ENCODE measurements around the gene SFSWAP.
A peak's percentile ranks its signal among the peaks of the same experiment; 100 is the strongest.
"Not testable (repeated sequence)": the region's sequence is repeated elsewhere in the genome, so short reads cannot be mapped to it uniquely, and the experiment has no call there.

SFSWAP gene

DNA sequence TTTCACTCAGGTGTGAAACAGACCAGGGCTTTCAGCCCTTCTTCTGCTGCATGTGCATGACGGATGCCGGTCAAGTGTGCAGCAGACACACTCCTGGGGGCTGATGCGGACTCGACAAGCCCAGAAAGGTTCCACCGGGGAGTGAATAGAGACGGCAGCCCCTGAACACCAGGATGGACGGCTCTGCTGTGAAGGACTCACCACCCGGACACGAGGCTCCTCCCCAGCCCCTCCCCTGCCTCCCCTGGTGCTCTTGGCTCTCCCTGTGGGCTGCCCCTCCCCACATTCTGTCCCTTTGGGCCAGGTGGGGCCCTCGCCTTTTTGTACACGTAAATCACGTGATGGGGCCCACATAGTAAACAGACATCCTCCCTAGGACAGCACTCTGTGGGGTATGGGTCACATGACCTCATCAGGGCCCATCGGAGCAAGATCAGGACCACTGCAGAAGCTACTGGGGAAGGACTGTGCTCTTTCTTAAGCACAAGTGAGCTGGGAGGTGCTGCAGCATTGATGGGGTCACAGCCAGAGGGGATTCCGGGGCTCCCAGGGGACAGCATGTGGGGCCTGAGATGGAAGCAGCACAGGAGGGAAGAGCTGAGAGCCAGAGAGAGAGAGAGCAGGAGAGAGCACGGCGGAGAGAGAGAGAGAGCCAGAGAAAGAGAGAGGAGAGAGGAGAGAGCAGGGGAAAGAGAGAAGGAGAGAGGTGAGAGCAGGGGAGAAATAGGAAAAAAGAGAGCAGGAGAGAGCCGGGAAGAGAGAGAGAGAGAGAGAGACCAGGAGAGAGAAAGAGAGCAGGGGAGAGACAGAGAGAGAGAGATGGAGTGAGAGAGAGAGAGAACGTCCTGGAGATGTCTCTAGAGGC lies 30.3 kb upstream of the SFSWAP start:
- not testable (repeated sequence) for DNase-seq

DNA sequence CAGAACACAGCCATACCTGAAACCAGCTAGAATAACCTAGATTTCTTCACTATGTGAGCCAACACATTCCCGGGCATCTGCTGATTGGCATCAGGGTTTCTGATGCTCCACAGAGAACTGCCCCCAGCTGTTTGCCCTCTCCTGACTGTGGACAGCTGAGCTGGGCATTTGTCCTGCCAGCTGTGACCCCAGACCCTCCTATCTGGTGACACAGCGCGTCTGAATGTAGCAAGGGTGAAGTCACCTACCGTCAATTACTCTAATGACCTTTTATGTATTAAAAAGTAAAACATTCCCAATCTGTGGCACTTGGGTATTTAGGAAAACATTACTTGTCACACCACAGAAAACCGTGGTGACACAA lies 29.7 kb upstream of the SFSWAP start:
- DNase-seq: no peak

DNA sequence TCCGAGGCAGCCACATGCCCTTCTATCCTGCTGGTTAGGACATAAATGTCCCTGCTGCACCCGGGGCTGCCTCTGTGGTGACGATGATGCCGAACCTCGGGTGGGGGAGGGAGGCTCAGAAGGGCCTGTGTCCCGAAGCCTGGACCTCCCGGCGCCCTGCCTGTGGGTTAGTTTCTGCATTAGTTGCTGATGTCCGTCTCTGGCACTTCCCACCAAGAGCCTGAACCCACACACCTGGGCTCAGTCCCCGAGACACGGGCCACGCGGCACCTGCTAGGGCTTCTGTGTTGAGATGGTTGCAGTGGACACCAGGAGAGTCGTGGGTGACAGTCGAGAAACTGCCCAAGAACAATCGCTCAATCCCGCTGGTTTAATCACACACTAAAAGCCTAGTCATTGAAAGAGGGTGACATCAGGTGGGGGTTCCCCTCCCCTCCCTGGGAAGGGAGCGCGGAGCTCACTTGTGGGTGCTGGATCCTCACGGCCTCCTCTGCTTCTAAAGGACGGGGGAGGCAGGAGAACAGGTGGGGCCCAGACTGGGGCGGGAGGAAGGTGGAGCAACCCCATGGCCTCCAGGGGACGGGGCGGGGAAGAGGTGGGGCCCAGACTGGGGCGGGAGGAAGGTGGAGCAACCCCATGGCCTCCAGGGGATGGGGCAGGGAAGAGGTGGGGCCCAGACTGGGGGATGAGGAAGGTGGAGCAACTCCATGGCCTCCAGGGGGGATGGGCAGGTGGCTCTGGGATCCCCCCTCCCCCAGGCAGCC lies 29.0 kb upstream of the SFSWAP start:
- DNase-seq: peak; percentile 3

DNA sequence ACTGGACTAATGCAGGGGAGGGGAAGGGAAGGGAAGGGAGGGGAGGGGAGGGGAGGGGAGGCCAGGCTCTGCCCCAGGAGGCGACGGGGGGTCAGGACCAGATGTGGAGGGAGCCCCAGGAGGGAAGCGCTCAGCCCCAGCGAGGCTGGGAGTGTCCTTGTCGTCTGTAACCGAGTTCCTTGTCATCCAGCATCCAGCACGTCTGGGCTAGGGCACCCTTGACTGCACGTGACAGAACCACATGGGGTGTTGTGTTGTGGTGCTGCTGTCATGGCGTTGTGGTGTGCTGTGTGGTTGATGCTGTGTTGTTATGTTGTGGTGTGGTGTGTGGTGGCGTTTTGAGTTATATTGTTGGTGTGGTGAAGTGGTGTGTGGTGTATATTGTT lies 28.4 kb upstream of the SFSWAP start:
- DNase-seq: no peak

DNA sequence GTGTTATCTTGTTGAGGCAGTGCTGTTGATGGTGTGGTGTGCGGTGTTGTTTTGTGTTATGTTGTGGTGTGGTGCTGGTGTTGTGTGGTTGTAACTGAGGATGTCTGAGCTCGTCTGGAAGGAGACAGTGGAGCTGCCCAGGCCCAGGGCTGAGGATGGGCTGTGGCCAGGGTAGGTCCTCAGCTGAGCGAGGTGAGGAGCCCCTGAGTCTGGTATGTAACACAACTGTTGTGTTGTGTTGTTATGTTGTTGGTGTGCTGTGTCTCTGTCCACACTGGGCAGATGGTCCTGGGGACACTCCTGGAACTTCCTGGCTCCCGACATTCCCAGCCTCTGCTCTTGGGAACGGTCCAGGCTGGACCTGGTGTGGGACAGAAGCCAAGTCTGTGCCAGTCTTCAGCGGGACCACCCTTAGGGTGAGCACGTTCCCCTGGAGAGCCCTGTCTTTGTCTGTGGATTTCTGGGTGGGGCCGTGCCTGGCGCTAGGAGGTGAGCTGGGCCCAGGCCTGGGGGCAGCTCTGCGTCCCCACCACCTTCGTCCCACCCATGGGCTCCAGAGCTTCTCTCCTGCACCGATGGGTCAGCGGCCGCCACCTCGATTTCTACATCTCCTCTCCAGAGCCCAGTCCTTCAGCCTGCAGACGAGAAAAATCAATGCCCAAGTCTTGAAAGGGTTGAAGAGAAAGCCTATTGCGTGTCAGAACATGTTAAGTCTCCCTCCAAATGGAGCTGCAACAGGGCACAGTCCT lies 27.4 kb upstream of the SFSWAP start:
- no peak for DNase-seq

DNA sequence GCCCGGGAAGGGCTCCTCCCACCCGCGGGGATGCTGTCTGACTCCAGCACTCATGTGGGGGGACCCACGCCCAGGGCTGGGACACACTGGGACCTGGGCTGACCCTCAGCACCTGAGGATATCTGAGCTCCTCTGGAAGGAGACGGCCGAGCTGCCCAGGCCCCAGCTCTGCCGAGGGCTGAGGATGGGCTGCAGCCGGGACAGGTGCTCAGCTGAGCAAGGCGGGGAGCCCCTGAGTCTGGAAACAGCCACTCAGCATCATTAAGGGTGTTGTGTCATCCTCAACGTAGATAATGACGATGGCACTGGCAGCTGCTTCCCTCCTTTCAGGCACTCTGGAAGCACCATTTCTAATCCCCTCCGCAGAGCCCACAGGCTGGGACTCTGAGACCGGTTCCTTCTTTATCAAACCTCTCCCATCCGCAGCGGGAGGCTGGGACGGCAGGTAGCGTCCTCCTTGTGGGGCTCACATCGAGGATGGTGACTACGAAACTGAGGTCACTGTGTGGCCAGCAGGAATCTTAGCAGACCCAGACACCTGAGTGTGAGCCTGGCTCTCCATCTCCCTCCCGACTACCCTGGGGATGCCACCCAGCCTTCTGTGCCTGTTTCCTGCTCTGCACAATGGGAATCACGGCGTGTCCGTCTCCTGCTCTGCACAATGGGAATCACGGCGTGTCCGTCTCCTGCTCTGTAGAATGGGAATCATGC lies 26.7 kb upstream of the SFSWAP start:
- DNase-seq: no peak

DNA sequence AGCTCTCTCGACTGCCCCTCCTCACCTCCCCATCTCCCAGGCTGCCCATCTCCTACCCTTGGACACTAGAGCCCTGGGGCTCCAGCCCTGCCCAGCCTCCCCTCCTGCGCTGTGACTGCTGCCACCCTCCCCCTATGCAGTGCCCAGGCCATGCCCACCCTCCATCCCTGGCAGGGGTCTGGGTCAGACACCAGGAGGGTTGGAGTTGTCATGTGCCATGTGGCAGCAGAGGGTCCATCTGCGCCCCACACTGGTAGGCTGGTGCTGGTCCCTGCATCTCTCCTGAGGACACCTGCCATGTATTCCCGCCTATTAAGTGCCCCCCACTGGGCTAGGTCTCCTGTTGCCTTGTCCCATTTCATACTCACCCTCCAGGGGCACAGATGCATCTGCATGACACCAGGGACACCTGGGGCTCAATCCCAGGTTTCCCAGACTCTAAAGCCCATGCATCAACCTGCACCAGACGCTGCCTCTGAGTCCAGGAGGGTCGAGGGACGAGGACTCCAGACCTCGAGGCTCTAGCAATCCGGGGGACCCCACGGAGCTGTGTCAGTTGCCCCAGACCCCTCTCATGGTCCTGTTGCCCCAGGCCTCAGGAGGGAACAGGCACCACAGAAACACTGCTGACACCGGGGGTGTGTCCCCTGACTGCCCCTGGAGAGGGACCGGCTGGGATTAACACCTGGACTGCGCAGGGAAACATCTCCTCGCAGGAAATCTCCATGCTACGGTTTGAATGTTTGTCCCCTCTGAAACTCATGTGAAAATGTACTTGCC lies 23.4 kb upstream of the SFSWAP start:
- DNase-seq: no peak

DNA sequence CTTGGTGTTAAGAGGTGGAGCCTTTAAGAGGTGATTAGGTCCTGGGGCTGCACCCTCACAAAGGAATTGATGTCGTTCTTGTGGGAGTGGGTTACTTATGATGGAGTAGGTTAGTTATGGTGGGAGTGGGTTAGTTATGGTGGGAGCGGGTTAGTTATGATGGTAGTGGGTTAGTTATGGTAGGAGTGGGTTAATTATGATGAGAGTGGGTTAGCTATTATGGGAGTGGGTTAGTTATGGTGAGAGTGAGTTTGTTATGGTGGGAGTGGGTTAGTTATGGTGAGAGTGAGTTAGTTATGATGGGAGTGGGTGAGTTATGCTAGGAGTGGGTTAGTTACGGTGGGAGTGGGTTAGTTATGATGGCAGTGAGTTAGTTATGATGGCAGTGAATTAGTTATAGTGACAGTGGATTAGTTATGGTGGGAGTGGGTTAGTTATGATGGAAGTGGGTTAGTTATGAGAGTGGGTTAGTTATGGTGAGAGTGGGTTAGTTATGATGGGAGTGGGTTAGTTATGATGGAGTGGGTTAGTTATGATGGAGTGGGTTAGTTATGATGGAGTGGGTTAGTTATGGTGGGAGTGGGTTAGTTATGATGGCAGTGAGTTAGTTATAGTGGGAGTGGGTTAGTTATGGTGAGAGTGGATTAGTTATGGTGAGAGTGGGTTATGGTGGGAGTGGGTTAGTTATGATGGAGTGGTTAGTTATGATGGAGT lies 22.6 kb upstream of the SFSWAP start:
- DNase-seq: no peak

DNA sequence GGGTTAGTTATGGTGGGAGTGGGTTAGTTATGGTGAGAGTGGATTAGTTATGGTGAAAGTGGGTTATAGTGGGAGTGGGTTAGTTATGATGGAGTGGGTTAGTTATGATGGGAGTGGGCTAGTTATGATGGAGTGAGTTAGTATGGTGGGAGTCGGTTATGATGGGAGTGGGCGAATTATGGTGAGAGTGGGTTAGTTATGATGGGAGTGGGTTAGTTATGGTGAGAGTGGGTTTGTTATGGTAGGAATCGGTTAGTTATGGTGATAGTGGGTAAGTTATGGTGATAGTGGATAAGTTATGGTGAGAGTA lies 22.1 kb upstream of the SFSWAP start:
- DNase-seq: no peak

DNA sequence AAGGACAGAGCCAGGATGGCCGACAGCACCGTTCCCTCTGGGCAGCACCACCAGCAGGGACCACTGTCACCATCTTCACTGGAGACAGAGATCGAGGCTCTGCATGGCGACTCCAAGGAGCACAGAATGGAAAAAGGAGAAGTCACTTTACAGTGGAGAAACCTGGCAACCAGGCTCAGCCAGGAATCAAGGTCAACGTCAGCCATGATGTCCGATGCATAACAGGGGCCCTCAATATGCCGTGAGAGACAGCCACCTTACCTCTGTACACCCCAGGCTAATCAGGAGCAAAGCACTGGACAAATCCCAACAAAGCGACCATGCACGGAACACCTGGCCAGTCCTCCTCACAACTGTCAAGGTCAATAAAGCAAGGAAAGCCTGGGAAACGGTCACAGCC lies 20.6 kb upstream of the SFSWAP start:
- no peak for DNase-seq

DNA sequence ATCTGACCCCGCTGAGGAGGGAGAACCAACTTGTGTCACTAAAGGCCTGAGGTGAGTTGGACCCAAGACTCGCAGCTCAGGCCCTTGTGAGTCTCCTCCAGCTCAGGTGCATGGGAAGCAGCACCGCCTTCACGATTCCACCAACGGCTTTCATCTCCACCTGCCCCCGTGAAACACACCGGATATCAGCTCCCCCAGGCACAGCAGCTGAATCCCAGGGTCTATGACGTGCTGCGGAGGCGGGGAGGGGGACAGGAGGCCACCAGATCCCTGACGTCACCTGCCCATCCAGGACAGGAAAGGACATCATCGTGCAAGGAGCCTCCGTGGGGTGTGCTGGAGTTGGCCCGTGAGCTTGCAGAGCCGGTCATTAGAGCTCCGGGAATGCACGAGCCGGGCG lies 18.5 kb upstream of the SFSWAP start:
- no peak for DNase-seq

DNA sequence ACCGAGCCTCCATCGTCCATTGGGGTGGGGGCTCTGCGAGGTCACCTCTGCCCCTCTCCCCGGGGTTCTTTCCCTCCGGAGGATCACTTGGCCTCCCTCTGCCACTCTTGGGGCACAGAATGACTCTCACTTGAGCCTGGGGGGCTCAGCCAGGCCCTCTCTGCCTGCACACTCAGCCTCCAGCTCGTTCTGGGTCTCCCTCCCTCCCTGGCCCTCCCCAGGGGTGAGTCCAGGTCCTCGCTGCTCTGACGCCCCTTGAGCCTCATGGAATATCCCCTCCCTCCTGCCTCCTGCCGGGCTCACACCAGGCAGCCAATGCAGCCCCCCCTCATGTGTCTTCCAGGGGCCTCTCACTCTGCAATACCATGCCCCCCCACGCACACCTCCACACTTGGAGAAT lies 17.7 kb upstream of the SFSWAP start:
- DNase-seq: no peak

DNA sequence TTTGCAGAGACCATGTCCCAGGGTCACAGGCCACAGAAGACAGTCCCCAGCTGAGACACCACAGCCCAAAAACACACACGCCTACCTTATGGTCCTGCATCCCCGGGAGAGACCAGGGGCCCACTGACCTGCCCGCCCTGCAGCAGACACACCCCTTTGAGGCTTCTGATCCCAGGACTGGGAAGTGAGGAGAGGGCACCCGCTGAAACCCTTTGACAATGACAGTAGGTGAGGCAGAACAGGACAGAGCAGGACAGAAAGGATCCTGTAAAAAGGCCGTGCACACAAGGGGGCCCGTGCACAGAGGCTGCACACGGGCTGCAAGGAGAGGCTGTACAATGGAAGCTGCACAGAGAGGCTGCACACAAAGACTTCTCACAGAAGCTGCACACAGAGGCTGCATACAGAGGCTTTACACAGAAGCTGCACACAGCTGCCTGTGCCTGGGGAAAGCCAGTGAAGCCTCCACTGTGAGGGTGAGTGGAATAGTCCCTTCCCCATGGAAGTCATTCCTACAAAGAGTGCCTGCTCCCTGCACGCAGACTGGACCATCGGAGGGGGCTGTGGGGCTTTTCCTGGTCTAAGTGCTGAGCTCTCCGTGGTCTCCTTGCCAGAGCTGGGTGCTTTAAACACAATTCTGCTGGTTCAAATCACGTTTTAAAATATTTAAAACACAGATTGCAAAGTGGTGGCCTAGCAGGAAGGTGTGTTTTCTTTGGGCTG lies 16.6 kb upstream of the SFSWAP start:
- no peak for DNase-seq

DNA sequence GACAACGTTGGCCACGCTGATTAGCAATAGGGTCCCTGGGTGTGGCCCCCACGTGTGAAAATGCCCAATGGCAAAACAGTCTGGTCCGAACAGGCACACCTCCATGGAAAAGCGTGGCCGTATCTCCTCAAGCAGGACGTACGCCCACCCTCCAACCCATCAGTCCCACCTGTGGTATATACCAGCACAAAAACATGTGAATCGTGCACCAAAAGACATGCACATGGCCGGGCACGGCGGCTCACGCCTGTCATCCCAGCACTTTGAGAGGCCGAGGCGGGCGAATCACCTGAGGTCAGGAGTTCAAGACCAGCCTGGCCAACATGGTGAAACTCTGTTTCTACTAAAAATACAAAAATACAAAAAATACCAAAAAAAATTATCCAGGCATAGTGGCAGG lies 14.9 kb upstream of the SFSWAP start:
- DNase-seq: no peak

DNA sequence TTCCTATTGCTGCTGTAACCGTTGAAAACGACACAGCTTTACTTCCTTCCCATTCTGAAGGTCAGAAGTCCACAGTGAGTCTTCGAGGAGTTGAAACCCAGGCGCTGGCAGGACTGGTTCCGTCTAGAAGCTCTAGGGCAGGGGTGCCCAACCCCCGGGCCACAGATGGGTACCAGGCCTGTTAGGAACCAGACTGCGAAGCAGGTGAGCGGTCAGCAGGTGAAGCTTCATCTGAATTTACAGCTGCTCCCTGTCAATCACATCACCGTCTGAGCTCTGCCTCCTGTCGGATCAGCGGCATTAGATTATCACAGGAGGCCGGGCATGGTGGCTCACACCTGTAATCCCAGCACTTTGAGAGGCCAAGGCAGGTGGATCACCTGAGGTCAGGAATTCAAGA lies 12.6 kb upstream of the SFSWAP start:
- no peak for DNase-seq

DNA sequence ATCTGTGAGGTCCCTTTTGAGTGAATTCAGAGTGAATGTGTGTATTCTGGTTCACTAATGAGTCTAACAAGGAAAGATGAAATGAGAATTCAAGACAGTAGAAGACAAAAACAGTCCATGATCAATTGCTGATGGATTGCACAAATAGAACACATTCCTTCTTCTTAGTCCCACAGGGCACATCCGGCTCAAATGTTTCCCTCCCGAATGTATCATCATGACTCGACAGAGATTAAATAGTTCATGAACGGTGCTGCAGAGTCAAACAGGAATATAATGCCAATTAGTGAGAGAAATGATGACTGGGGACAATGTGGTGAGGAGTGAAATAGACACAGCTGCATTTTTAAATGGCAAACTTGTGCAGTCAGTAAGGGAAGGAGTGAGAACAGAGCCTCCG lies 11.5 kb upstream of the SFSWAP start:
- no peak for DNase-seq

DNA sequence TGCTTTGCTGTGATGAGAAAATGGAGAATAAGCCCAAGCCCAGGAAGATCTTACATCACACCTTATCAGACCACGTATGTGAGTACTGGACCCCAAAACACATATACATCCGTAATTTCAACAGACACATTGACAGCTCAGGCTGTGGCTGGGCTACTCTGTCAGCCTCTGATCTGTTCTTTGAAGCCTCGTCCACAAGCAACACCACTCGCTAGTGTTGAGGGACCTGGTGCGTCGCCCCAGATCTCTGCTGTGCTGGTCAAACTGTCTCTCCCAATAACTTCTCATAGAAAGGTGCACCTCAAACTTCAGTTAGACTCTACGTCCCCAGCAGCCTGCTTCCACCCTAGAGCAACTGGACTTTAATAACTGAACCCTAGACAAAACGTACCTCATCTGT lies 10.6 kb upstream of the SFSWAP start:
- DNase-seq: no peak

DNA sequence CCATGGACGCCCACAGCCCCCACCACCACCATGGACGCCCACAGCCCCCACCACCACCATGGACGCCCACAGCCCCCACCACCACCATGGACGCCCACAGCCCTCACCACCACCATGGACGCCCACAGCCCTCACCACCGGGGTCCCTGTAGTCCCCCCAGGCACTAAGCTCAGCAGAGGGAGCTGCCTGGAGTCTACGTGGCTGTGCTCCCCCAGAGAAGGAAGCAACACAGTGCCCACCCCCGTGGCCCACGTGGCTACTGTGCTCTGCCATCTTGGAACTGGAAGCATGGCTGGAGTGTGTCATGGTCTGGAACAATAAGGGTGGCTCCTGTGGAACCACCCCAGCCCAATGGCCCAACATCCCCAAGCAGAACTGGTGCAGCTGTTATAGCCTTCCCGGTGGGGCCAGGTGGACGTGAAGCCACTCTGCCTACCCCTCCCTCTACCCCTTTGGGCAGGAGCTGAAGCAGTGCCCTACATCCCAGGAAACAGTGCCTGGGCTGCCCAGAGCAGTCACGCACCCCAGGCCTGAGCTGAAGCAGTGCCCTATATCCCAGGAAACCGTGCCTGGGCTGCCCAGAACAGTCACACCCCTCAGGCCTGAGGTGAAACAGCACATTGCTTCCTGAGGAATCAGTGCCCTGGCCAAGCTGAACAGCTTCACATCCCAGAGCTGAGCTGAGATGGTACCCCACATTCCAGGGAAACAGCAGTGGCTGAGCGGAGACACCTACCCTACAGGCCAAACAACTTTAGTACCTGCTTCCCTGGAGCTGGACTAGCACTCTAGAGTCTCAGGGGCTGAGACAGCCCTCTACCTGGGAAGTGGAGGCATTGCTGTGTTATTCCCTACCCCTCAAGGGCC lies 9.0 kb upstream of the SFSWAP start:
- DNase-seq: no peak

DNA sequence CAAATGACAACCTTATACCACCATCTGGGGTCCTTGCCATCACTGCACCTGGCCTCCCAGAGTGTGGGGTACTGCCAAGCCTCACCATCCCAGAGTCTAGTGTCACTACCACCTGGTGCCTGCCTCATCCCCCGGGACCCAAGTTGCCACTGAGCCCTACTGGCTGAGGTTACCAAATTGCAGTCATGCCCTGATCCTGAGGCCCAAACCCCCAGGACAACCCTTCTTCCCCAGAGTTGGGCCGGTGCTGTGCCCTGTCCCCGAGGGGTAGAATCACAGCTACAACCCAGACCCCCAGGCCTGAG lies 8.4 kb upstream of the SFSWAP start:
- no peak for DNase-seq

DNA sequence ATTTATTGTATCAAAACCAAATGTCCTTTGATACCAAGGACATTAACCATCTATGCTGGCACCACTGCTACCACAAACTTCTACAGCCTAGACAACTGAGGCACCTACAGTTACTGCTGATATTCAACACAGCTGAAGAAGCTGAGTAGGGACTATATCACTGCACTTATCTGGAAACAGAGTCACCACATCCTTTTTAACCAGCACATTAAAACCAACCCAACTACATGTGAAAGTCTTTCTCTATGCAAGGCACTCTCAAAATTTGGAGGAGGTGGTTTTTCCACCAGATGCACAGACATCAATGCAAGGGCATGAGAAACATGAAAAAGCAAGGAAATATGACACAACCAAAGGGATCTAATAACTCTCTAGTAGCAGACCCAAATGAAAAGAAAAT lies 7.7 kb upstream of the SFSWAP start:
- DNase-seq: no peak
